GM12878 (cell line): ENCODE measurements around the gene MBTPS2. TPM values are rescaled to one million over a fixed set of nuclear protein-coding genes. Genes with fewer than 3 reads are reported as not detected.

Source experiments
- ATAC-seq: fragments of 200-7000 bp; cut with Tn5 transposase; 3 replicates; pipeline ENCODE4 v1.9.1; 2020; ENCODE audit warnings: mild to moderate bottlenecking, moderate library complexity
- BruUV-seq: library from RNA; stranded (reverse); fragments of 400-500 nt; replicated peaks from 2 replicates; lab custom pipeline; 2021; lab: Mats Ljungman, UMichigan
- CTCF ChIA-PET: fragments of 300-600 bp; sonication (Branson Sonifier 250); formaldehyde crosslinking; extraction: SDS; loops from one replicate; lab custom pipeline; 2021; ENCODE audit warnings: inconsistent platforms; lab: Yijun Ruan, JAX
- POLR2A ChIA-PET: fragments of 350-600 bp; formaldehyde crosslinking; extraction: SDS; loops from one replicate; lab custom pipeline; 2021; ENCODE audit warnings: inconsistent platforms; lab: Charles Lee
- RAD21 ChIA-PET: fragments of 300-600 bp; sonication (Branson Sonifier 250); formaldehyde crosslinking; loops from one replicate; lab custom pipeline; 2023; ENCODE audit warnings: antibody characterized with exemption; ENCODE audit not compliant: unreplicated experiment; lab: Charles Lee
- SMC1A ChIA-PET: fragments of 300-600 bp; sonication (Branson Sonifier 250); formaldehyde crosslinking; loops from one replicate; lab custom pipeline; 2023; ENCODE audit not compliant: unreplicated experiment, uncharacterized antibody; lab: Charles Lee
- DNase-seq: peaks from one replicate; pipeline ENCODE4 v3.0.0-alpha.2; 2011; ENCODE audit warnings: low read depth, low spot score
- FAIRE-seq: peaks from 3 replicates; lab custom pipeline; 2011; peaks lifted over from hg19 to GRCh38; lab: Jason Lieb, UNC
- H2AFZ ChIP-seq: 2 replicates; pipeline ENCODE4 v1.6.0; 2011; ENCODE audit warnings: low read depth, low read length, control low read depth; ENCODE audit not compliant: control insufficient read depth
- H3K27ac ChIP-seq: 2 replicates; pipeline ENCODE4 v1.5.1; 2011; ENCODE audit warnings: control low read depth; ENCODE audit not compliant: control insufficient read depth, insufficient read depth
- H3K27me3 ChIP-seq, 2 experiments: replicated peaks in 1 of 2; 2 replicates each; pipeline versions ENCODE4 v1.6.0 to v1.6.1; 2011; ENCODE audit warnings: low read length in 1 of 2; ENCODE audit not compliant: control insufficient read depth in 2 of 2, insufficient read depth in 2 of 2
- H3K36me3 ChIP-seq, 2 experiments: 2 replicates each; pipeline ENCODE4 v1.5.1; 2011; ENCODE audit warnings: low read length in 1 of 2; ENCODE audit not compliant: control insufficient read depth in 2 of 2, insufficient read depth in 2 of 2
- H3K4me1 ChIP-seq: 2 replicates; pipeline ENCODE4 v1.6.1; 2011; ENCODE audit warnings: mild to moderate bottlenecking, low read length, moderate library complexity, mixed read lengths; ENCODE audit not compliant: control insufficient read depth, insufficient read depth
- H3K4me2 ChIP-seq: 2 replicates; pipeline ENCODE4 v1.6.0; 2011; ENCODE audit warnings: control low read depth; ENCODE audit not compliant: control insufficient read depth, insufficient read depth
- H3K4me3 ChIP-seq: fragments of 200-600 bp; sonication (generic); 2 replicates; pipeline ENCODE4 v1.5.1; 2016
- H3K79me2 ChIP-seq: 2 replicates; pipeline ENCODE4 v1.6.0; 2011; ENCODE audit warnings: low read length; ENCODE audit not compliant: control insufficient read depth, insufficient read depth
- H3K9ac ChIP-seq: 2 replicates; pipeline ENCODE4 v1.8.0; 2011; ENCODE audit warnings: low read length, control low read depth, mixed read lengths; ENCODE audit not compliant: control insufficient read depth, insufficient read depth
- H3K9me3 ChIP-seq: replicated peaks from 3 replicates; pipeline ENCODE4 v1.5.1; 2011; ENCODE audit warnings: mild to moderate bottlenecking, low read length; ENCODE audit not compliant: control insufficient read depth, insufficient read depth
- H4K20me1 ChIP-seq: 2 replicates; pipeline ENCODE4 v1.6.0; 2011; ENCODE audit not compliant: control insufficient read depth, insufficient read depth
- BHLHE40 ChIP-seq, 2 experiments: fragments of 450-650 bp in 1 of 2; IDR thresholded peaks; 2 replicates each; pipeline ENCODE4 v1.6.1; 2011 to 2017; ENCODE audit warnings: low read depth in 2 of 2, borderline replicate concordance in 1 of 2, improper control_type of control experiment in 1 of 2, low read length in 1 of 2, mild to moderate bottlenecking in 1 of 2
- FOXK2 ChIP-seq: fragments of 450-650 bp; IDR thresholded peaks from 2 replicates; pipeline ENCODE4 v1.6.1; 2017; ENCODE audit warnings: mild to moderate bottlenecking, moderate library complexity
- HDGF ChIP-seq: fragments of 450-650 bp; IDR thresholded peaks from 2 replicates; pipeline ENCODE4 v1.6.1; 2016; ENCODE audit warnings: antibody characterized with exemption
- LARP7 ChIP-seq: fragments of 450-650 bp; IDR thresholded peaks from 2 replicates; pipeline ENCODE4 v1.6.1; 2017; ENCODE audit warnings: mild to moderate bottlenecking
- NFIC ChIP-seq: IDR thresholded peaks from 2 replicates; pipeline ENCODE4 v1.6.1; 2012; ENCODE audit warnings: low read depth, mild to moderate bottlenecking, inconsistent platforms, low read length, moderate library complexity
- PAX8 ChIP-seq: fragments of 450-650 bp; IDR thresholded peaks from 2 replicates; pipeline ENCODE4 v1.6.1; 2017; ENCODE audit warnings: mild to moderate bottlenecking, moderate library complexity
- SIX5 ChIP-seq: IDR thresholded peaks from 2 replicates; pipeline ENCODE4 v1.6.1; 2011; ENCODE audit warnings: mild to moderate bottlenecking, low read depth, low read length, moderate library complexity; ENCODE audit not compliant: severe bottlenecking
- SRF ChIP-seq, 2 experiments: IDR thresholded peaks; 2 replicates each; pipeline ENCODE4 v1.6.1; 2011; ENCODE audit warnings: low read depth in 2 of 2, low read length in 2 of 2, mild to moderate bottlenecking in 1 of 2, moderate library complexity in 1 of 2
- STAT3 ChIP-seq: IDR thresholded peaks from 2 replicates; pipeline ENCODE4 v1.6.1; 2011; ENCODE audit warnings: low read depth, low read length, improper control_type of control experiment
- TAF1 ChIP-seq: IDR thresholded peaks from 2 replicates; pipeline ENCODE4 v1.6.1; 2011; ENCODE audit warnings: mild to moderate bottlenecking, low read depth, low read length, borderline replicate concordance
- ZNF274 ChIP-seq: IDR thresholded peaks from one replicate; pipeline ENCODE4 v1.8.0; 2011; ENCODE audit not compliant: insufficient read length, insufficient read depth
- ZNF622 ChIP-seq: fragments of 450-650 bp; IDR thresholded peaks from 2 replicates; pipeline ENCODE4 v1.6.1; 2017; ENCODE audit warnings: mild to moderate bottlenecking, inconsistent platforms
- whole genome bisulfite sequencing: methylation state at CpG from one replicate; pipeline ENCODE4 v1.1.6; 2016; ENCODE audit warnings: low lambda C conversion rate; ENCODE audit not compliant: insufficient replicate concordance, insufficient coverage; ENCODE audit errors: missing lambda C conversion rate; 5-methylcytosine and 5-hydroxymethylcytosine counted together
- in situ Hi-C: fragments of 300-500 bp; cut with MboI; formaldehyde crosslinking; loops from 9 replicates; pipeline ENCODE4 v1.14.3; 2018; ENCODE audit warnings: mixed read lengths
- intact Hi-C: fragments of 100-400 bp; cut with micrococcal nuclease; formaldehyde crosslinking; loops from one replicate; pipeline ENCODE4 v1.14.2; 2022; ENCODE audit not compliant: unreplicated experiment
- polyA plus RNA-seq, 11 experiments: library from polyadenylated mRNA; depleted of rRNA in 4 of 11; unstranded in 6 of 11; stranded (reverse) in 5 of 11; fragments of >200 nt; fragmentation: Nextera tagmentation in 4 of 11; fragmentation: Illumina TruSeq in 1 of 11; extraction: Ambion mirVana in 4 of 11; extraction: Trizol in 1 of 11; gene quantifications; 1 replicate in 1 of 11; 2 replicates in 10 of 11; pipeline versions ENCODE4 v1.2.1 to v1.2.3, GENCODE V29; 2011 to 2016; ENCODE audit warnings: inconsistent platforms in 2 of 11, missing spikeins in 2 of 11, low read depth in 1 of 11
- total RNA-seq, 4 experiments: library from RNA; depleted of rRNA in 3 of 4; stranded (reverse); fragments of >200 nt in 3 of 4; fragmentation: Illumina TruSeq in 1 of 4; extraction: Trizol in 1 of 4; gene quantifications; 2 replicates each; pipeline versions ENCODE4 v1.2.1 to v1.2.3, GENCODE V29; 2013 to 2021
- TF ChIP-seq, protein P1 (sequence below): fragments of 450-650 bp; IDR thresholded peaks from 2 replicates; pipeline ENCODE4 v1.6.1; 2018; ENCODE audit warnings: mild to moderate bottlenecking, low read depth, moderate library complexity; ENCODE audit not compliant: partially characterized antibody
- TF ChIP-seq, protein P2 (sequence below): IDR thresholded peaks from 2 replicates; pipeline ENCODE4 v1.6.1; 2011; ENCODE audit warnings: borderline replicate concordance, low read depth, mild to moderate bottlenecking, moderate library complexity, low read length; ENCODE audit not compliant: insufficient read depth, poor library complexity, severe bottlenecking
- TF ChIP-seq, protein P3 (sequence below): fragments of 450-650 bp; IDR thresholded peaks from 2 replicates; pipeline ENCODE4 v1.6.1; 2017; ENCODE audit warnings: mild to moderate bottlenecking, moderate library complexity
- TF ChIP-seq, protein P4 (sequence below): fragments of 450-650 bp; IDR thresholded peaks from 2 replicates; pipeline ENCODE4 v1.6.1; 2016; ENCODE audit warnings: mild to moderate bottlenecking

The MBTPS2 gene
- total and polyA plus RNA-seq, 10 of the 15 experiments (the other 5 are each of a cell fraction or from before 2014, with no cell fraction given), result 2.6 to 11.0 (median 8.0) TPM

DNA sequence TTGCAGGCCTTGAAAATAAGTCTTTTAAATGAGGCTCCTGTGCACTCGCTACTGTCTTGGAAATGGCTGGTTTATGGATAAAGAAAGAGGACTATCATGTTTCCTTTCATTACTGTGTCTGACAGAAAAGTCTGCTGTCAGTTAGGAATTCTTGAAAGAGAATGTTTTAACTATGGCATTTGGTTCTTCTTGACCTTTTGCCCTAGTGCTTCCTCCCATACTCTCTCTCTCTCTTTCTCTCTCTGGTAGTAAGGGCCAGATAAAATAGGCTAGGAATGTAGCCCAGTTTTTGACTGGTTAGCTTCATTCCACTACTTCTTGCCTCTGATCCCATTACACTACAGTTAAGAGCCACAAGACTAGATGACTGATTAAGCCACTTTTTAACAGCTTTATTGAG, 46.2 kb downstream of the MBTPS2 start:
- TF ChIP-seq NFIC, result no peak
- TF ChIP-seq, protein P1, sequence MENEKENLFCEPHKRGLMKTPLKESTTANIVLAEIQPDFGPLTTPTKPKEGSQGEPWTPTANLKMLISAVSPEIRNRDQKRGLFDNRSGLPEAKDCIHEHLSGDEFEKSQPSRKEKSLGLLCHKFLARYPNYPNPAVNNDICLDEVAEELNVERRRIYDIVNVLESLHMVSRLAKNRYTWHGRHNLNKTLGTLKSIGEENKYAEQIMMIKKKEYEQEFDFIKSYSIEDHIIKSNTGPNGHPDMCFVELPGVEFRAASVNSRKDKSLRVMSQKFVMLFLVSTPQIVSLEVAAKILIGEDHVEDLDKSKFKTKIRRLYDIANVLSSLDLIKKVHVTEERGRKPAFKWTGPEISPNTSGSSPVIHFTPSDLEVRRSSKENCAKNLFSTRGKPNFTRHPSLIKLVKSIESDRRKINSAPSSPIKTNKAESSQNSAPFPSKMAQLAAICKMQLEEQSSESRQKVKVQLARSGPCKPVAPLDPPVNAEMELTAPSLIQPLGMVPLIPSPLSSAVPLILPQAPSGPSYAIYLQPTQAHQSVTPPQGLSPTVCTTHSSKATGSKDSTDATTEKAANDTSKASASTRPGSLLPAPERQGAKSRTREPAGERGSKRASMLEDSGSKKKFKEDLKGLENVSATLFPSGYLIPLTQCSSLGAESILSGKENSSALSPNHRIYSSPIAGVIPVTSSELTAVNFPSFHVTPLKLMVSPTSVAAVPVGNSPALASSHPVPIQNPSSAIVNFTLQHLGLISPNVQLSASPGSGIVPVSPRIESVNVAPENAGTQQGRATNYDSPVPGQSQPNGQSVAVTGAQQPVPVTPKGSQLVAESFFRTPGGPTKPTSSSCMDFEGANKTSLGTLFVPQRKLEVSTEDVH, result no peak
- no peak for TF ChIP-seq LARP7
- TF ChIP-seq SIX5, result no peak
- TF ChIP-seq HDGF, result no peak
- no peak for TF ChIP-seq STAT3
- TF ChIP-seq, protein P2, sequence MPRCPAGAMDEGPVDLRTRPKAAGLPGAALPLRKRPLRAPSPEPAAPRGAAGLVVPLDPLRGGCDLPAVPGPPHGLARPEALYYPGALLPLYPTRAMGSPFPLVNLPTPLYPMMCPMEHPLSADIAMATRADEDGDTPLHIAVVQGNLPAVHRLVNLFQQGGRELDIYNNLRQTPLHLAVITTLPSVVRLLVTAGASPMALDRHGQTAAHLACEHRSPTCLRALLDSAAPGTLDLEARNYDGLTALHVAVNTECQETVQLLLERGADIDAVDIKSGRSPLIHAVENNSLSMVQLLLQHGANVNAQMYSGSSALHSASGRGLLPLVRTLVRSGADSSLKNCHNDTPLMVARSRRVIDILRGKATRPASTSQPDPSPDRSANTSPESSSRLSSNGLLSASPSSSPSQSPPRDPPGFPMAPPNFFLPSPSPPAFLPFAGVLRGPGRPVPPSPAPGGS, result no peak
- no peak for TF ChIP-seq BHLHE40 (IDR thresholded peaks at IDR 0.05; ENCODE audit: borderline replicate concordance in 1 of 2, low read depth in 2 of 2, low read length in 1 of 2)
- TF ChIP-seq SRF (IDR thresholded peaks at IDR 0.05; ENCODE audit: low read depth in 2 of 2, low read length in 2 of 2), result no peak
- TF ChIP-seq, protein P3, sequence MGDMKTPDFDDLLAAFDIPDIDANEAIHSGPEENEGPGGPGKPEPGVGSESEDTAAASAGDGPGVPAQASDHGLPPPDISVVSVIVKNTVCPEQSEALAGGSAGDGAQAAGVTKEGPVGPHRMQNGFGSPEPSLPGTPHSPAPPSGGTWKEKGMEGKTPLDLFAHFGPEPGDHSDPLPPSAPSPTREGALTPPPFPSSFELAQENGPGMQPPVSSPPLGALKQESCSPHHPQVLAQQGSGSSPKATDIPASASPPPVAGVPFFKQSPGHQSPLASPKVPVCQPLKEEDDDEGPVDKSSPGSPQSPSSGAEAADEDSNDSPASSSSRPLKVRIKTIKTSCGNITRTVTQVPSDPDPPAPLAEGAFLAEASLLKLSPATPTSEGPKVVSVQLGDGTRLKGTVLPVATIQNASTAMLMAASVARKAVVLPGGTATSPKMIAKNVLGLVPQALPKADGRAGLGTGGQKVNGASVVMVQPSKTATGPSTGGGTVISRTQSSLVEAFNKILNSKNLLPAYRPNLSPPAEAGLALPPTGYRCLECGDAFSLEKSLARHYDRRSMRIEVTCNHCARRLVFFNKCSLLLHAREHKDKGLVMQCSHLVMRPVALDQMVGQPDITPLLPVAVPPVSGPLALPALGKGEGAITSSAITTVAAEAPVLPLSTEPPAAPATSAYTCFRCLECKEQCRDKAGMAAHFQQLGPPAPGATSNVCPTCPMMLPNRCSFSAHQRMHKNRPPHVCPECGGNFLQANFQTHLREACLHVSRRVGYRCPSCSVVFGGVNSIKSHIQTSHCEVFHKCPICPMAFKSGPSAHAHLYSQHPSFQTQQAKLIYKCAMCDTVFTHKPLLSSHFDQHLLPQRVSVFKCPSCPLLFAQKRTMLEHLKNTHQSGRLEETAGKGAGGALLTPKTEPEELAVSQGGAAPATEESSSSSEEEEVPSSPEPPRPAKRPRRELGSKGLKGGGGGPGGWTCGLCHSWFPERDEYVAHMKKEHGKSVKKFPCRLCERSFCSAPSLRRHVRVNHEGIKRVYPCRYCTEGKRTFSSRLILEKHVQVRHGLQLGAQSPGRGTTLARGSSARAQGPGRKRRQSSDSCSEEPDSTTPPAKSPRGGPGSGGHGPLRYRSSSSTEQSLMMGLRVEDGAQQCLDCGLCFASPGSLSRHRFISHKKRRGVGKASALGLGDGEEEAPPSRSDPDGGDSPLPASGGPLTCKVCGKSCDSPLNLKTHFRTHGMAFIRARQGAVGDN, result no peak
- TF ChIP-seq FOXK2, result no peak
- TF ChIP-seq PAX8, result no peak
- TF ChIP-seq ZNF274, result no peak
- TF ChIP-seq, protein P4, sequence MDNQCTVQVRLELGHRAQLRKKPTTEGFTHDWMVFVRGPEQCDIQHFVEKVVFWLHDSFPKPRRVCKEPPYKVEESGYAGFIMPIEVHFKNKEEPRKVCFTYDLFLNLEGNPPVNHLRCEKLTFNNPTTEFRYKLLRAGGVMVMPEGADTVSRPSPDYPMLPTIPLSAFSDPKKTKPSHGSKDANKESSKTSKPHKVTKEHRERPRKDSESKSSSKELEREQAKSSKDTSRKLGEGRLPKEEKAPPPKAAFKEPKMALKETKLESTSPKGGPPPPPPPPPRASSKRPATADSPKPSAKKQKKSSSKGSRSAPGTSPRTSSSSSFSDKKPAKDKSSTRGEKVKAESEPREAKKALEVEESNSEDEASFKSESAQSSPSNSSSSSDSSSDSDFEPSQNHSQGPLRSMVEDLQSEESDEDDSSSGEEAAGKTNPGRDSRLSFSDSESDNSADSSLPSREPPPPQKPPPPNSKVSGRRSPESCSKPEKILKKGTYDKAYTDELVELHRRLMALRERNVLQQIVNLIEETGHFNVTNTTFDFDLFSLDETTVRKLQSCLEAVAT, result no peak
- TF ChIP-seq ZNF622, result no peak
- no peak for TF ChIP-seq TAF1

More for the DNA sequence above, 46.2 kb downstream of the MBTPS2 start:
- no peak overlapping the region for H3K4me3 ChIP-seq
- intact Hi-C loops, result no loop called here
- ChIA-PET SMC1A (no interaction called here), CTCF (no interaction called here), POLR2A (no interaction called here), RAD21 (no interaction called here)
- ATAC-seq, result no peak
- in situ Hi-C loops, result no loop called here
- no peak for DNase-seq
- no peaks in the 10 kb centered on the region for H3K36me3 ChIP-seq
- H3K79me2 ChIP-seq, result no peaks in the 10 kb centered on the region
- H3K9ac ChIP-seq, result no peak overlapping the region
- H4K20me1 ChIP-seq, result no peaks in the 10 kb centered on the region
- H3K27ac ChIP-seq, result no peak overlapping the region
- H2AFZ ChIP-seq, result no peak overlapping the region
- H3K4me1 ChIP-seq, result no peaks in the 10 kb centered on the region
- no peaks in the 10 kb centered on the region for H3K9me3 ChIP-seq
- no peak overlapping the region for H3K4me2 ChIP-seq
- no peaks in the 10 kb centered on the region for H3K27me3 ChIP-seq
- no peak for FAIRE-seq
- no TSS peak for BruUV-seq
- WGBS, result 72% methylated on average over 1 of the region's 1 CpG
